Lower lobe of right lung (tissue), 2 donors: ENCODE results near the gene ZNF804A. TPM values are rescaled to one million over a fixed set of nuclear protein-coding genes. Genes with fewer than 3 reads are reported as not detected.

Experiments
- ATAC-seq, 2 donors: fragments of 200-7000 bp; cut with Tn5 transposase; one replicate each; pipeline ENCODE4 v1.9.1; 2020 to 2022; ENCODE audit warnings: mild to moderate bottlenecking in 2 of 2, moderate library complexity in 2 of 2
- DNase-seq: peaks from one replicate; pipeline ENCODE4 v3.0.0-alpha.2; 2020
- H3K27ac ChIP-seq: fragments of 200-600 bp; one replicate; pipeline ENCODE4 v1.8.0; 2022
- H3K27me3 ChIP-seq: fragments of 200-600 bp; one replicate; pipeline ENCODE4 v1.8.0; 2022; ENCODE audit warnings: low read depth
- H3K36me3 ChIP-seq: fragments of 200-600 bp; one replicate; pipeline ENCODE4 v1.8.0; 2022; ENCODE audit warnings: mild to moderate bottlenecking
- H3K4me1 ChIP-seq: fragments of 200-600 bp; one replicate; pipeline ENCODE4 v1.8.0; 2022
- H3K4me3 ChIP-seq: fragments of 200-600 bp; one replicate; pipeline ENCODE4 v1.8.0; 2022; ENCODE audit warnings: mild to moderate bottlenecking
- H3K9me3 ChIP-seq: fragments of 200-600 bp; one replicate; pipeline ENCODE4 v1.8.0; 2022
- intact Hi-C: fragments of 100-400 bp; cut with DNase I; formaldehyde crosslinking; loops from one replicate; pipeline ENCODE4 v1.11.0; 2022
- total RNA-seq: library from RNA; stranded (reverse); fragmentation: NEBNext Ultra II Directional; extraction: Animal tissue kit (Norgen Biotek cat#: 25700); gene quantifications from one replicate; pipeline ENCODE4 v1.2.1, GENCODE V29; 2021
- TF ChIP-seq, protein P1 (sequence below): fragments of 200-600 bp; IDR thresholded peaks from one replicate; pipeline ENCODE4 v1.8.0; 2022; ENCODE audit warnings: antibody characterized with exemption, mild to moderate bottlenecking
- donor health status: DM: no; HTN: yes; CAD: no; lungs with severe emphysema.

ZNF804A gene
- total RNA-seq, 1 donor from 2014 or later: 1.3 TPM

DNA sequence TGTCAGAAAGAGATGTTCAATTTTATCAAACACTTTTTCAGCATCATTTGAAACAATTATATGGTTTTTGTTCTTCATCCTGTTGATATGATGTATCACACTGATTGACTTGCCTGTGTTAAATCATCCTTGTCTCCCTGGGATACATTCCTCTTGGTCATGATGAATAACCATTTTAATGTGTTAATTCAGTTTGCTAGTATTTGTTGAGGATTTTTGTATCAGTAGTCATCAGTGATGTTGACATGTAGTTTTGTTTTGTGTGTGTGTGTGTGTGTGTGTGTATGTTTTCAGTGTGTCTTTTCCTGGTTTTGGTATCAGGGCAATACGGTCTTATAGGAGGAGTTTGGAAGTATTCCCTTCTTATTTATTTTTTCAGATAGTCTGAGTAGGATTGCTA lies 325.4 kb downstream of the ZNF804A start:
- no peaks in the 10 kb centered on the region for H3K27me3 ChIP-seq
- TF ChIP-seq, protein P1, sequence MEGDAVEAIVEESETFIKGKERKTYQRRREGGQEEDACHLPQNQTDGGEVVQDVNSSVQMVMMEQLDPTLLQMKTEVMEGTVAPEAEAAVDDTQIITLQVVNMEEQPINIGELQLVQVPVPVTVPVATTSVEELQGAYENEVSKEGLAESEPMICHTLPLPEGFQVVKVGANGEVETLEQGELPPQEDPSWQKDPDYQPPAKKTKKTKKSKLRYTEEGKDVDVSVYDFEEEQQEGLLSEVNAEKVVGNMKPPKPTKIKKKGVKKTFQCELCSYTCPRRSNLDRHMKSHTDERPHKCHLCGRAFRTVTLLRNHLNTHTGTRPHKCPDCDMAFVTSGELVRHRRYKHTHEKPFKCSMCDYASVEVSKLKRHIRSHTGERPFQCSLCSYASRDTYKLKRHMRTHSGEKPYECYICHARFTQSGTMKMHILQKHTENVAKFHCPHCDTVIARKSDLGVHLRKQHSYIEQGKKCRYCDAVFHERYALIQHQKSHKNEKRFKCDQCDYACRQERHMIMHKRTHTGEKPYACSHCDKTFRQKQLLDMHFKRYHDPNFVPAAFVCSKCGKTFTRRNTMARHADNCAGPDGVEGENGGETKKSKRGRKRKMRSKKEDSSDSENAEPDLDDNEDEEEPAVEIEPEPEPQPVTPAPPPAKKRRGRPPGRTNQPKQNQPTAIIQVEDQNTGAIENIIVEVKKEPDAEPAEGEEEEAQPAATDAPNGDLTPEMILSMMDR: no peak
- DNase-seq (no peak), ATAC-seq (no peak)
- no peak overlapping the region for H3K4me3 ChIP-seq
- no peaks in the 10 kb centered on the region for H3K4me1 ChIP-seq
- no peaks in the 10 kb centered on the region for H3K9me3 ChIP-seq
- no peaks in the 10 kb centered on the region for H3K36me3 ChIP-seq
- H3K27ac ChIP-seq: no peak overlapping the region
- intact Hi-C loops: no loop called here

DNA sequence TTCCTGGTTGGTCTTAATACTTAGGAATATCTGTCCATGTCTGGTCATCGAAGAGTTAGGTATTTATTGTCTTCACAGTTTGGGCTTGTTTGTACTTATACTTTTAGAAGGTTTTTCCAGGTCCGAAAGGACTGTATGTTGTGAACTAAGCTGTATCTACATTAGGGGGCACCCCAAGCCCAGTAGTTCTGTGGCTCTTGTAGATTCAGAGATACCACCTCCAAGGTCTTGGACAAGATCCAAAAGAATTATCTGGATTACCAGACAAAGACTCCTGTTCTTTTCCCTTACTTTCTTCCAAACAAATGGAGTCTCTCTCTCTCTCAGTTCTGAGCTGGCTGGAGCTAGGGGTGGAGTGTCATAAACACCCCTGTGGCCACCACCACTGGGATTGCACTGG lies 328.7 kb downstream of the ZNF804A start:
- ATAC-seq: no peak
- Histone ChIP-seq H3K9me3 (no peaks in the 10 kb centered on the region), H3K27me3 (no peaks in the 10 kb centered on the region), H3K4me3 (no peak overlapping the region), H3K27ac (no peak overlapping the region), H3K36me3 (no peaks in the 10 kb centered on the region), H3K4me1 (no peaks in the 10 kb centered on the region)
- intact Hi-C loops: no loop called here
- TF ChIP-seq, protein P1: no peak
- DNase-seq: no peak

DNA sequence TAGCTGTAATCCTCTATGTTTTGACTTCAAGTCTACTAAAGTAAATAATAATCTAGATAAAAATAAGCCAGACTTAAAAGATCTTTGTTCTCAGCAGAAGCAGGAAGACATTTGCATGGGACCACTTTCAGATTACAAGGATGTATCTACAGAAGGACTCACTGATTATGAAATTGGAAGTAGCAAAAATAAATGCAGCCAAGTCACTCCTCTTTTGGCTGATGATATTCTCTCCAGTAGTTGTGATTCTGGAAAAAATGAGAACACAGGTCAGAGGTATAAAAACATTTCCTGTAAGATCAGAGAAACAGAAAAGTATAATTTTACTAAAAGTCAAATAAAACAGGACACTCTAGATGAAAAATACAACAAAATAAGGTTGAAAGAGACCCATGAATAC lies 338.4 kb downstream of the ZNF804A start:
- no peak for DNase-seq

DNA sequence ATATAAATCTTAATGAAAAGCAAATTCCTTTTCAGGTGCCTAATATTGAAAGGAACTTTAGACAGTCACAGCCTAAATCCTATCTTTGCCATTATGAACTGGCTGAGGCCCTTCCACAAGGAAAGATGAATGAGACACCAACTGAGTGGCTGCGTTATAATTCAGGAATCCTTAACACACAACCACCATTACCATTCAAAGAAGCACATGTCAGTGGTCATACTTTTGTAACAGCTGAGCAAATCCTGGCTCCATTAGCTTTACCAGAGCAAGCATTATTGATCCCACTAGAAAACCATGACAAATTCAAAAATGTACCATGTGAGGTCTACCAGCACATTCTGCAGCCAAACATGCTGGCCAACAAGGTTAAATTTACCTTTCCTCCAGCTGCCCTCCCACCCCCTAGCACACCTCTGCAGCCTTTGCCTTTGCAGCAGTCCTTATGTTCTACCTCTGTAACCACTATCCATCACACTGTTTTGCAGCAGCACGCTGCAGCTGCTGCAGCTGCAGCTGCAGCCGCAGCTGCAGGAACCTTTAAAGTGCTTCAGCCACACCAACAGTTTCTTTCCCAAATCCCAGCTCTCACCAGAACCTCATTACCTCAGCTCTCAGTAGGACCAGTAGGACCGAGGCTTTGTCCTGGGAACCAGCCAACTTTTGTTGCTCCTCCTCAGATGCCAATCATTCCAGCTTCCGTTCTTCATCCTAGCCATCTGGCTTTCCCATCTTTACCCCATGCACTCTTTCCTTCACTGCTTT lies 340.1 kb downstream of the ZNF804A start:
- DNase-seq (no peak), ATAC-seq (no peak)
- Histone ChIP-seq H3K4me3 (no peak overlapping the region), H3K27ac (no peak overlapping the region), H3K27me3 (no peaks in the 10 kb centered on the region), H3K9me3 (no peaks in the 10 kb centered on the region), H3K36me3 (no peaks in the 10 kb centered on the region), H3K4me1 (no peaks in the 10 kb centered on the region)
- TF ChIP-seq, protein P1: no peak
- intact Hi-C loops: no loop called here

More for the DNA sequence above, 338.4 kb downstream of the ZNF804A start:
- TF ChIP-seq, protein P1: no peak
- intact Hi-C loops: no loop called here
- Histone ChIP-seq H3K36me3 (no peaks in the 10 kb centered on the region), H3K27ac (no peak overlapping the region), H3K4me1 (no peaks in the 10 kb centered on the region), H3K4me3 (no peak overlapping the region), H3K9me3 (no peaks in the 10 kb centered on the region), H3K27me3 (no peaks in the 10 kb centered on the region)
- no peak for ATAC-seq

DNA sequence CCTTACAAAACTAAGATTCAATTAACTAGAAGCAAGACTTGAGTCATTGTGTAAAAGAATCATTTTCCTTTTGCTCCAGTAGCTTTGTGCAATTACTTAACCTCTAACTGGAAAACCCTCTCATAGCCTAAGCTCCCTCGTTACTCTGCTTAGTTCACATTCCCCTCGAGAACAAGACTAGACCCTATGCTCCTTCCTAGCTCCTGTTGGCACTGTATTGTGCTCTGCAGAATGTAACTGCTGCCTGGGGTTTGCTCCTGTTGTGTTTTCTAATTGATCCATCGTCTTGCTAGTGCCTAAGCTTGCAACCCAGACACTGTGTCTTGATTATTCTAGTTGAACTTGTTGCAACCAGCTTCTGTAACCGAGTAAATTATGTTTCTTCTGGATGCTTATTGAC lies 347.0 kb downstream of the ZNF804A start:
- TF ChIP-seq, protein P1: no peak
- DNase-seq: no peak

More for the DNA sequence above, 347.0 kb downstream of the ZNF804A start:
- no peaks in the 10 kb centered on the region for H3K9me3 ChIP-seq
- no peaks in the 10 kb centered on the region for H3K4me1 ChIP-seq
- no peak for ATAC-seq
- H3K27me3 ChIP-seq: no peaks in the 10 kb centered on the region
- H3K4me3 ChIP-seq: no peak overlapping the region
- H3K36me3 ChIP-seq: no peaks in the 10 kb centered on the region
- intact Hi-C loops: no loop called here
- H3K27ac ChIP-seq: no peak overlapping the region
